HG03095 (cell line): ENCODE results near the gene C1R.

Experiments
- ATAC-seq: cut with Tn5 transposase; IDR thresholded peaks from one replicate; pipeline ENCODE4 v1.9.1; 2021; ENCODE audit warnings: moderate library complexity; ENCODE audit not compliant: unreplicated experiment

The C1R gene

DNA sequence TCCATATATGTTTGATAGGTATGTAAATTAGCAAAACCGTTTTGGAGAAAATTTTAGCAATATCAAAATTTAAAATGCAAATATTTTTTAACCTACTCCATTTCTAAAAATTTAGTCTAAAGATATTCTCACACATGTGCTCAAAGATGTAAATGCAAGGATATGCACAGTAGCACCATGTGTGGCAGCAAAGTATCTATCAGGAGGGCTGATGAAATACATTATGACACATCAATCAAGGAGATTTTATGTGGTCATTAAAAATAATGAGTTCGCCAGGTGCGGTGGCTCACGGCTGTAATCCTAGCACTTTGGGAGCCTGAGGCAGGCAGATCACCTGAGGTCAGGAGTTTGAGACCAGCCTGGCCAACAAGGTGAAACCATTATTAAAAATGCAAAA is 8.0 kb upstream of the C1R start:
- no peak for ATAC-seq

DNA sequence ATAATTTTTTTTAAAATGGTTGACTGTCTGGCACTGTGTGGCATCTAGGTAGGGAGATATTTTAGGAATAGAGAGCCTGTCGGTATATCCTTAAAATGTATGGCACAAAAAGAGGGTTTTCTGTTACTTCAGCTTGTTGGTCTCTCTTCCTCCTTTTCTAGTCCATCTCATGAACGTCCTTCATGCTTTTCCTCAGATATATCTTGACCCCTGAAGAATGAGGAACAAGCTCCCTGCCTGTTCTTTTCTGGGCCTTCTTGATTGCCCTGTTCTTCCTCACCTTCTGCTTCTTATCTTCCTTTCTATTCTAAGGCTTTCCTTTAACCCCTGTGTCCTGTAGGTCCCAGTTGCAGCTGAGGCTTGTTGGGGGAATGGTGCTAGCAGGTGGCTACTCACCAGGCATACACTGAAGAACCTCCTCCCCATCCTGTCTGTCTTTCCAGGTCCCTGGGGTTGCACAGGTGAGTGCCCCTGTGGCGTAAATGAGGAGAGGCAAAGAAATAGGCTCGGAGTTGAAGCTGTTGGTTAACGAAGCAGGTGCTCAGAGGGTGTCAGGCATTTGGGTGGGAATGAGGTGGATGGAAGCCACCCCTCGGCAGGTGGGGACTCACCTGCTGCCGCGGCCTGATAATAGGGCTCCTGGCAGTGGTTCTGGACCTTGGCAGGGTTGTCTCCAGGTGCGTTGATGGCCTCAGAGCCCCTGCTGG is 7.2 kb upstream of the C1R start:
- ATAC-seq = no peak

- no peak for ATAC-seq
Observed at GRCh38 chr12:7096979-7097378, 4.7 kb upstream of the C1R start.

DNA sequence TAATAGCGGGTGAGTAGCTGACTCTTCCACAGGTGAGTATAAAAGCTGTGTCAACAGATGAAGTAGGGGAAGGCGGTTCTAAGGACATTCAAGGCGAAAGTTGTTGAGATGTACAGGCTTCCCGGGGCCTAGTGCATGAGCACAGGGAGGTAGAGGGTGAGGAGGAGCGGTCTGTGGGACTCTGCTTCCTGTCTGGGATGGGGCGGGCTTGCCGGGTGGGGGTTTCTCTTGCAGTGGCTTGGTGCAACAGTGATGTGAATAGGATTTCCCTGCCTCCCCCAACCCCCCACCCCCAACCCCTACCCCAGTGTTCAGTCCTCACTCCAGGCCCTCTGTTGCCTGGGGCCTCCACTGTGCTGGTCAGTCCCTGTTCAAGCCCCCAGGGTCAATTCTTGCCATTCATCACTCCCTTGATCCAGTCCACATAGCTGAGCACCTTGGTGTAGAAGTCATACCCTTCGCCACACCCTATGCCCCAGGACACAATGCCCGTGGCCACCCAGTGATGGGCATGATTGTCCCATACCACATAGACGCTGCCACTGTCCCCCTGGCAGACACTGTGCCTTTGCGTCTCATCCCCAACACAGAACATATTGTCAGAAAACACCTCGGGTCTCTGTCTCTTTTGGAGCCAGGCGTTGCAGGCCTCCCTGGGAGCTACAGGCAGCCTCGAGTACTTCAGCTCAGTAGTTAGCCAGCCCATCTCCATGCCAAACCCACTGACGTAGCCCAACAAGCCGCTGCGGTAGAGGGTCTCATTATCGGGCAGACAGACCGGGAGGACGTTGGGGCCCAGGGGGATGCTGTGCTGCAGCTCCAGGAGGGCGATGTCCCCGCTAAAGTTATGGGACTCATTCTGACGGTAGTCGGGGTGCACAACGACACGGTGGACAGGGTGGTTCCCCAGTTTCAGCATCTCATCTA is 4.0 kb upstream of the C1R start:
- no peak for ATAC-seq

GRCh38 chr12:7093892-7094291 is 1.6 kb upstream of the C1R start:
- ATAC-seq = no peak

DNA sequence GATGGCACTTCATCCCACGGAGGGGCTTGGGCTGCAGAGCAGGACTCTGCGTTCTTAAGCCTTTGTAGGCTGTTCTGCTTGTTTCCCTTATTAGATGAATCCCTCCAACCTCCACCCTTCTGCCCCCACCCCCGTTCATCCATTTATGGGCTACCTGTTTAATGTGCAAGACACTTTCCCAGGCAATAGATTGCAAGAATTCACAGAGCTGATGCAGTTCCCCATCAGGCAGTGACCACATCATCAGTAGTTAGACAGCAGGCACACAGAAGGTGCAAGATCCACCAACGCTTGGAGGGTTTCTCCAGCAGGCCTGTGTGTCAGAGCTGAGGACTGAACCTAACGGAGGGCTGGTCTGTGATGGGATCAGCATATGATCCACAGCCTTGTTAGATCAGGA is 1.2 kb upstream of the C1R start:
- no peak for ATAC-seq

GRCh38 chr12:7092986-7093460 is 778 bp upstream of the C1R start:
- ATAC-seq = no peak

GRCh38 chr12:7091660-7092228 is 501 bp downstream of the C1R start:
- no peak for ATAC-seq

DNA sequence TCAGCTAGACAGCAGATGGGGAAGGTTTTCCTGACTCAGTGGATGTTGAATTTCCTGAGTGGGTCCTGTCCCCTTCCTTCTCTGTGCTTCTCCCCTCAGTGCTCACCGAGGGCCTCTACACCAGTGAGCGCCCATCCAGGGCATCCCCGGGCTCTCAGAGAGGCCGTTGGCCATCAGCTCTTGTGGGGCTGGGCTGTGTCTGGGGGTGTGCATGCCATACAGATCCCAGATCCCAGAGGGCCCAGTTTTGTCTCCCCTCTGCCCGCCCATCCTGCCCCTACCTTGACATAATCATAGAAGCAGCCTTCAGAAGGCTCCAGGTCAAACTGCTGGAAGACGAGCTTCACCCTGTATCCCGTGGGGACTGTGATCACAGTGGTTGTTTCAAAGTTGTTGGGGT is 1.1 kb downstream of the C1R start:
- no peak for ATAC-seq

DNA sequence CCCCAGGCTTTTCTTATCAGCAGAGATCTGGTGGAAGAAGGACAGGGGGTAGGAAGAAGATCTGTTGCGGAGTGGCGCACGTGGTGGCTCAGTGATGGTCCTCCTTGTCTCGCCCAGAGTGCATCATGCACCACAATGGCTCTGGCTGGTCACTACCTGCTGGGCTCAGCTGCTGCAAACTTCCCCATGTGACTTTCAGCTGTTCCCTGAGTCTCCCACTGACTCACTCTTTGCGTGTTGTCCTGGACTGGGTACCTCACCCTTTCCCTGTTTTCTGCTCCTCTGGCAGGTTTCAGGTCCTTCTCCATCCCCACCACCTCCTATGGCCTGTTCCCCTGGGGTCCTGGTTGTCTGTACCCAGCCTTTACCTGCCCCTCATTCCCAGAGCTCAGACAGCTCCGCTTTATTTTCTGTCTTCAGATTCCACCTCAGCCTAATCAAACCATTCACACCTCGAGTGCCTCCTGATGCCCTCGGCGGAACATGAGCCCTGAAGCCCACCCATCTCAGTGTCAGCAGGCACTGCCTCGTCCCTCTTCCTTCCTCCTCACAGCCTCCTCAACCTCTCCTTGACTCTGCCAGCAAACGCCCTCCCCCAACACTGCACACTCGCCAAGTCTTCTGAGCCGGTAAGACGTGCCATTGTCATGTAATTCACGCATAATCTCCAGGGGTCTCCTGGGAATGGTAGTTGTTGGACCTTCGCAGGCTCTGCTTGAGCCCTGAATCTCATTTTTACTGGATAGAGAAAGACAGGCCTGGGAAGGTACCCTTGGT is 1.8 kb downstream of the C1R start:
- no peak for ATAC-seq

- no peak for ATAC-seq
Observed at GRCh38 chr12:7089196-7089871, 2.9 kb downstream of the C1R start.

- no peak for ATAC-seq
Observed at GRCh38 chr12:7083125-7083524, 9.1 kb downstream of the C1R start.

DNA sequence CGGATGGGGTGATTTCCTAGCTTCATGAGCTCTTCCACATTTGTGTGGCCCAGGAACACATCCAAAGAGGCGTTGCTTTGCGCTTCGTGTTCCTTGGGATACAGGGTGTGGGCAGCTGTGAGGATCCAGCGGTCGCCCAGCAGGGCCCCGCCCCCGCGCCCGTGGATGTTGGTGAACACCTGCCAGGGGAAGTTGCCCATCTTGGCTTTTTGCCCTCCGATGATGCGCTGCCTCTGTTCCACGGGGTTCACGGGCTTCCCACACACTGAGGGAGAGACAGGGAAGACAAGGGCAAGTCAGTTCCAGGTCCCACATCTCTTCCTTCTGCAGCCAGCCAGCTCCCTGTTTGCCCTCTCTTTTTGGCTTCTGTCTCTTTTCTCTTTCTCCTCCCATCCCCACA is 11.2 kb downstream of the C1R start:
- no peak for ATAC-seq

DNA sequence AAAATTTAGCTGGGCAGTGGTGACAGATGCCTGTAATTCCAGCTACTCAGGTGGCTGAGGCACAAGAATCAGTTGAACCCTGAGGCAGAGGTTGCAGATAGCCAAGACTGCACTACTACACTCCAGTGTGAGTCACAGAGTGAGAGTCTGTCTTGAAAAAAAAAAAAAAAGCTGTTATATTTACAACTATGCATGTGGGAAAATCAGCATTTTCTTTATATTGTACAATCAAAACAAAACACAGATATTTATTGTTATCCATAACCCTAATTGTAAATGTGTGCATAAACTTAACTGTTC is 12.5 kb downstream of the C1R start:
- no peak for ATAC-seq

GRCh38 chr12:7078163-7078562 is 14.1 kb downstream of the C1R start:
- no peak for ATAC-seq

DNA sequence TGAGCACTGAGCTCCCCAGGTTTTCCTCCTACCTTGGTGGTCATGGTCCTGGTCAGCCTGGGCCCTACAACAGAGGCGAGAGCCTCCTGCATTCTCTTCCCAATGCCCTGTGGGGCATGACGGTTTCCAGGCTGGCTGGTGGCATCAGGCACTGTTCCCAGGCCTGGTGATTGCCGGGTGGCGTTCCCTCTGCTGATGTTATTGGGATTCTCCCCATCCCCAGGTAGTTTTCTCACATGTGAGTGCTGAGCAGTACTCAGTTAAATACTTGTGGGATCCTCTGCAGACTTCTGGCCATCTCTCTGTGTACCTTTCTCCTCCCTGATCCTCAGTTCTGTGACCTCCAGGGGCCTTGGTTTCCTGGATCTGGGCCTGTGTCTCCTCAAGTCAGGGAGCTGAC is 15.8 kb downstream of the C1R start:
- no peak for ATAC-seq

DNA sequence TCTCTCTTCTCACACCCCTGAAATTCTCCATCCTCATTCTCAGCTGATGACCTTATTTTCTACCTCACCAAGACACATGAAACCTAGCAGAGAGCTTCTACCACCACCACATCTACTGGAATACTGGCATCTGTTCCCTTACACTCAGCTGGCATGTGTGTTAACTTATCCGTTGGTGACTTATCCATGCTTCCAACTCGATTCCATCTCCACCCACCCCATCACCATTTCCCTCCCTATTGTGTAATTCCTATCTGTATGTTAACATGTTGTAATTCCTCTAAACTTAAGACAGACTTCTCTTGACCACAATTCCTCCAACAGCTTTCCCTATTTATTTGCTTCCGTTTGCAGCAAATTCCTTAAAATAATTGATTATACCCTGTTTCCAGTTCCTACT is 16.3 kb downstream of the C1R start:
- ATAC-seq = no peak

GRCh38 chr12:7075518-7075917 is 16.7 kb downstream of the C1R start:
- no peak for ATAC-seq

- ATAC-seq = no peak
Observed at GRCh38 chr12:7073946-7074345, 18.3 kb downstream of the C1R start.

DNA sequence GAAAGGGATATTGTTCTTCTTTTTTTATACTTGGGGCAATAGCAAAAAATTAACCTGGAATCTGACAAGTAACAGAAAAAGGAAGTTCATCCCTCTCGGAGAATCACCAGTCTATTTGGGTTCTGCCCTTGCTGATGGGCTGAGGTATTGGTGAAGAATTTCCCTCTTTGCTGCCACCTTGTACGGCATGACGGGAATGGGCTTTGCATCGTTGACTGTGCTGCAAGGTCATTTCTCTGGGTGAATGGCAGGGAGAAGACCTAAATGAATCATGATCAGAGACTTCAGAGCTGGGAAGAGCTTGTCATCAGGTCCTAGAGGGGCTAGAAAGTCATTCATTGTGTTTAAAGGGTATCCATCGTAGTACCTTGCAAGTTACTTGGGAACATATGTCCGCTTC is 19.7 kb downstream of the C1R start:
- ATAC-seq = no peak

GRCh38 chr12:7072035-7072434 is 20.2 kb downstream of the C1R start:
- ATAC-seq = no peak
